NCI-H2196 treated with DMSO at 0.1 percent for 48 hours (cell line): ENCODE data around the gene IPCEF1.
"Not testable (repeated sequence)": the region's sequence is repeated elsewhere in the genome, so short reads cannot be mapped to it uniquely, and the experiment has no call there.

Experiments used
- DNase-seq: peaks from one replicate; lab custom pipeline; 2025; ENCODE audit not compliant: unreplicated experiment; lab: John Stamatoyannopoulos, UW

Gene IPCEF1

GRCh38 chr6:154249499-154250298 lies 106.9 kb downstream of the IPCEF1 start:
- DNase-seq, result no peak

DNA sequence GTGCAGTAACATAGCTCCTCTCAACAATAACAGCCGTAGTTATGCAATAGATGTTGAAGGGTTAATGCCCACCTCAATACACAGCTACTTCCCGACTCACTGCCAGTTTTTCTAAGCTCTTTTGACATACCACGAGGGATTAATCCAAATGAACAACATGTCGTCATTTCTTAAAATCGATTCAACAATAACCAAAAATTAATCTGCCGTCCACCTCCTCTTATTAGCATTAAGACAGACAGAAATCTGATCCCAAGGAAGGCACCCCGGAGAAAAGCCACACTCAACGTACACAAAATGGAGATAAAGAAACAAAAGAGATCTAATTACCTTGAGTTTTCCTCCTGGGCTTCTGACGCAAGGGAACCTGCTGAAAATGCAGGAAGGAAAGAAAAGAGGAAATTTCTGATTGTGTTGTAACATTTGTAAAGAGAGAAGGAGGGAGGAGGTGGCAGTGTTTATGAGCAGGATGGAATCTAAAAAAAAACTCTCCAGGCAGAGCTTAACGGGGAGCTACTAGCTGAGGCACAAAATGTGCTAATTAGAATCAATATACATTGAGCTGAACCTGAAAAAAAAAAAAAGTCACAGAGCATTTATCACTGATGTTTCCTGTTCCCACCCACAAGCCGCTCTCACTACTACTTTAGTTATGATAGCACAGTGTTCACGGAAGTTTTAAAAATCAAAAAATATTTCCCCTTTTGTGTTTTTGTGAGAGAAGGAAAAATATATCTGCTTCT lies 109.3 kb downstream of the IPCEF1 start:
- DNase-seq, result no peak

GRCh38 chr6:154246723-154247118 lies 109.9 kb downstream of the IPCEF1 start:
- no peak for DNase-seq

DNA sequence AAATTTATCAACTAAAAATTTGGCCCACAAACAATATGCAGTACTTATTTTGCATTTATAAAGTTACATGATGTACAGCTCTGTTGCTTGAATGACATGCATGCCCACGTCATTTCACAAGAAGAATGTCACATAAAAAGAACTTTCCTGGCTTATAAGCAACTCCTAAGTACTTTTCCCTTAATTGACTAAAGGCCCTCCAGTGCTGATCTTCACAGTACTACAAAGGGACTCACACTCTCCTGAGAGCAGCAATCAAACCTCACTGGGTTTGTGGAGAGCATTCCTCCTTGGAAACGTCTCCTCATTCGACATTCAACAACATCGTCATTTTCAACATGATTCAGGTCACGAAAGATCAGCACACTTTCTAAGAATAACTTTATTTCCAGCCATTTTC lies 111.1 kb downstream of the IPCEF1 start:
- DNase-seq, result no peak

- DNase-seq, result no peak
Measured at GRCh38 chr6:154243793-154244750, 112.5 kb downstream of the IPCEF1 start.

GRCh38 chr6:154242617-154243357 lies 113.8 kb downstream of the IPCEF1 start:
- no peak for DNase-seq

DNA sequence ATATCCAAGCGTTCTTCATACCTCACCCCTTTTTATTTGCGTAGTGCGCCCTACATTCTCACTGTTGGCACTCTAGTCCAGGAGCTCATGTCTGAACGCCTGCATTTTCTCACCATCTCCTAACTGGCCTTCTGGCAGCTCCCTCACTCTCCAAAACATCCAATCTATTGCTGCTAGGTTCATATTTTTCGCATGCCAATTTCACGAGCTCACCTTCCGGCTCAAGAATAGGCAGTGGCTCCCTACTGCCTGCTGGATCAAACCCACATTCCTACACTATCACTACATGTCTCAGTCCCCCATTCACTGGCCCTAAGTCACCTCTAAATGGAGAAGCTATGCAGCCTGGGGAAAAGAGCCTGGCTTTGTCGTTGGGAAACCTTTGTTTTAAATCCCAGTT lies 115.0 kb downstream of the IPCEF1 start:
- no peak for DNase-seq

DNA sequence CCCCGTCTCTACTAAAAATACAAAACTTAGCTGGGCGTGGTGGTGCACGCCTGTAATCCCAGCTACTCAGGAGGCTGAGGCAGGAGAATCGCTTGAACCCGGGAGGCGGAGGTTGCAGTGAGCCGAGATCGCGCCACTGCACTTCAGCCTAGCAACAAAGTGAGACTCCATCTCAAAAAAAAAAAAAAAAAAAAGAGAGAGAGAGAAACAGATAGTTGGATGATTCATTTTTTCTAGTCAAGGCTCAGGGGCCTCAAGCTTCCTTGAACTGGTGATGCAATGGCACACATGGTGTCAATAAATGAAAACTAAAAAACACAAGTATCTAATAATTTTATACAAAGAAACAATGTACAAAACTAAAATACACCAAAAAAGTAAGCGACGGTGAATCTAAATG lies 115.5 kb downstream of the IPCEF1 start:
- not testable (repeated sequence) for DNase-seq

GRCh38 chr6:154239392-154239791 lies 117.2 kb downstream of the IPCEF1 start:
- DNase-seq, result no peak

GRCh38 chr6:154238831-154239230 lies 117.8 kb downstream of the IPCEF1 start:
- no peak for DNase-seq

DNA sequence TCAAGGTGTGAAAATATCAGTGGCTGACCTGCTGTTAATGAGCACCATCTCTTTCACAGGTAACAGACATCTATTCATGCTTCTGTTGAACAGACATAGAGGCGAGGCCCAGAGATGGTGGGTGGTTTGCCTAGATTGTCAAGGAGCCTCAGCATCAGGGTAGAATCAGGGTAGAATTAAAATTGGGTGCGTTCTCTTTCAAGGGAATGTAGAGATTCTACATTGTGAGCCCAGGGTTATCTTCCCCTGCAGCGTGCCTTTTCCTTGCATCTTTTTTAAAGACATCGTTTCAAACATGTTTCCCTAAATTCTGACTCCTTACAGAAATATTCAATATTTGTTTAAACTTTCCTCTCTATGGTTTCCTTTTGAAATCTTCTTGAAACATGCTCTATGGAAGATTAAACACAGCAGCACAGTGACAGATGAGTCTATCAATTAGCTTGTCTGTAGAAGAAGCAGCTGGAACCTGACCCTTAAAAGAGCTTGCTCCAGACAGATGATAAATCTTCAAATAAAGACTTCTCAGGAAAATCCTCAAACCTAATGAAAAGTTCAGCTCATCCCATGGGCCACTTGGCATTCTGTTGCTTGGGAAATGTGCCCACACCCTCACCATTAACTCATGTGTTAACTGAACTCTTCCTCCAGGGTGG lies 119.8 kb downstream of the IPCEF1 start:
- DNase-seq, result no peak

- DNase-seq, result no peak
Measured at GRCh38 chr6:154234019-154234772, 122.4 kb downstream of the IPCEF1 start.

DNA sequence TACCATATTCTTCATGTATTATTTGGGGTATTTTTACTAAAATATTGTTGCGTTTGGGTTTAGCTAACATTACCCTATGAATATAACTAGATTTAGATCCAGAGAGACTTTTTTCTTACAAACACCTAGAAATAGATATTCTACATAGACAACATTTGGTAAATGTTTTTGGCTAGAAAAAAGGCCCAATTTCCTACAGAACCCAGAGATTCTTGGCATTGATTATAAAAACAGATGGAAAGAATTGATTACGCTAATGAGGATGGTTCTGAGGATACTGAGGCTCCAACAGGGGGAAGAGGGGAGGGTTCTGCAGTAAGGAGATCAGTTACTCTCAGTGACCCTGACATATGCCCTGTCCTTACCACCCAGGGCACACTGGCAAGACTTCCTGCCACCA lies 123.2 kb downstream of the IPCEF1 start:
- DNase-seq, result no peak

DNA sequence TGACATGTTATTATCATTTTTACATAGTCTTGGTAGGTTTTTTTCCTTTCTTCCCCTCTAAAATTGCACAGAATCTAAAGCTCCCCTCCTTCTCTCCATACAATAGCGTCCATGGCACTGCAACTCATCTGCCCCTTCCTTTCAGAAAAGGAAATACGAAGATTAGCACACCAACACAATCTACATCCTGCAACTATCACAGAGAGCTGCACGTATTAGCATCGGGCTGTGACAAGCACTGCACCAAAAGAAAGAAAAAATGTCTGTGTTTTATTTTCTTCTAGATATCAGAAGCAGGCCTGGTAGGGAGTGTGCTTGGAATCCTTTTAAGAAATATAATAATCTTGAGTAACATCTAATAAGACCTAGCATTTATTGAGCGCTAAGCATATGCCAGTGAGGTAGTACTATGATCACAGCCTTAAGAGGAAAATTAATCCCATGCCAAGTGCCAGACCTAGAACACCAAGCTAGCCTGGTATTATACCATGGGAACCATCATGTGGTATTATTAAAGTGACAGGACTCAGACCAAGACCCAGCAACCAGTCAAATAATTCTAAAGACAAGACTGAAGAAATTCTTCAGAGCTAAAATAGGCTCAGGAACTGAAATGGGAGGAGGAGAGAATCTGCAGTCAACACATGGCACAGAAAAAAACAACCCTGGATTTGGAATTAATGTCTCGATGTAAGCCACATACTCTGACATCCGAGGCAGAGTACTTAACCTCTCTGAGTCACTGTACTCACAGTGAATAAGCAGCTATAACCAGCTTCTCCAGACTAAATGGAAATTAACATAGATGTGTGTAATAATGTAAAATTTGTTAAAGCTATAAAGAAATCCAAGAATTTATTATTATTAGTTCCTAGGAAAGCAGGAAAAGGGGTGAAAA lies 124.3 kb downstream of the IPCEF1 start:
- no peak for DNase-seq

DNA sequence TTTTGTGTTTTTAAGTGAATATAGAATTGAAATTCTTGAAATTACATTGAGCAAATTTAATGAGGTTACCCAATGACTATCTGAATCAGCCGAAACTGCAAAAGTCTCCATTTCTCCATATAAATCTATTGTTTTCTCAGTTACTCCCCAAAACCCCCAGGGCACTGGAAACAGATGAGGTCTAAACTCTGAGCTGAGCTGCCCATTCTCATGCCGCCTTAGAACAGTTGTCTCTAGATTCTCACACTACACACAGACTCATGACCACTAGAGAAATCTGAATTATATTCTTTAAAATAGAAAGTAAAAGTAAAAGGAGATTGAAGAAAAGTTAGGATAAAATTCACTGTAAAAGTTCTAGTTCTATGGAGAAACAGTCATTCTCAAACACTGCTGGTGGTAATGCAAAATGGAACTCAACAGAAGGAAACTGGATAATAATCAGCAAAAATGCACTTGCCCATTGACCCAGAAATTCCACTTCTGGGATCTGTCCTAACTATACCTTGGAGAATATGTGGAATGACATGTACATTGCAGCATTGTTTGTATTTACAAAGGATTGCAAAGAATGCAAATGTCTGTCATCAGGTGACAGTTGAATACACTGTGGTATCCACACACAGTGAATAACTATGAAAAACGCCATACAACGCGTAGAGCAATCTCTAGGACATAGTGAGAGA lies 125.5 kb downstream of the IPCEF1 start:
- no peak for DNase-seq

DNA sequence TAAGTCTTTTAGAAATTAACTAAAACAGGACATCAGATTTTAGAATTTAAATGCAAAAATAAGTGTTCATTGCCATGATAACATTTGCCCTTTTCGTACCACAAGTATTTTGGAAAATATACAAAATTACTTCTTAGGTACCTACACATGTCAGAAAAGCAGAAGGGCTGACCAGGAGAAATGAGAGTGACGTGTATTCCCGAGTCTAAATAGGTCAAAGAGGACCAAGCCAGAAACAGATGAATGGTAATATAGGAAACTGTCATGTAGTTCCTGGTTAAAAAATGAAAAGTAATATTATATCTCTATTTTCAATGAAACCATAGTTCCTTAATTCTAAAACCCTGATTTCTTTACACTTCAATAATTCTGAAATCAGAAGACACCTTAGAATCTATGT lies 126.2 kb downstream of the IPCEF1 start:
- DNase-seq, result no peak

- no peak for DNase-seq
Measured at GRCh38 chr6:154229786-154230185, 126.8 kb downstream of the IPCEF1 start.

DNA sequence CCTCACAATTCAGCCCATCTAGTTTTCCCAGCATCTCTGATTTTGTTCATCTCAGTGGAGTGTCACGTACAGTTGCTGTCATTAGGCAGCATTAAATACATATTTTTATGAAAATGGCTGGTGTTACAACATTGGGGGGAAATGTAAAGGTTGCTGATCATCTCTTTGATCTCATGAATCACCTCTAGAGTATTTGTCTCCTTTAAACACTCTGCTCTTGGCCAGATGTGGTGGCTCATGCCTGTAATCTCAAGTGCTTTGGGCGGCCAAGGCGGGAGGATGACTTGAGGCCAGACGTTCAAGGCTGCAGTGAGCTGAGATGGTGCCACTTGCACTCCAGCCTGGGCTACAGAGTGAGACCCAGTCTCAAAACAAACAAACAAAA lies 128.1 kb downstream of the IPCEF1 start:
- DNase-seq, result no peak
